Choroid plexus epithelial cell (primary cell): Measurements from ENCODE around the gene BPIFB4.

ENCODE experiments used
- DNase-seq: peaks from one replicate; pipeline ENCODE4 v3.0.0-alpha.2; 2010; ENCODE audit warnings: low read depth
- H3K4me3 ChIP-seq: 2 replicates; pipeline ENCODE4 v1.5.1; 2011; ENCODE audit warnings: low read depth, mild to moderate bottlenecking, control low read depth, low read length, moderate library complexity
- TF ChIP-seq, protein P1 (sequence below): conservative IDR thresholded peaks from 2 replicates; pipeline ENCODE4 v1.5.1; 2011; ENCODE audit warnings: low read depth, mild to moderate bottlenecking, control low read depth, inconsistent platforms, low read length, moderate library complexity

BPIFB4 gene

DNA sequence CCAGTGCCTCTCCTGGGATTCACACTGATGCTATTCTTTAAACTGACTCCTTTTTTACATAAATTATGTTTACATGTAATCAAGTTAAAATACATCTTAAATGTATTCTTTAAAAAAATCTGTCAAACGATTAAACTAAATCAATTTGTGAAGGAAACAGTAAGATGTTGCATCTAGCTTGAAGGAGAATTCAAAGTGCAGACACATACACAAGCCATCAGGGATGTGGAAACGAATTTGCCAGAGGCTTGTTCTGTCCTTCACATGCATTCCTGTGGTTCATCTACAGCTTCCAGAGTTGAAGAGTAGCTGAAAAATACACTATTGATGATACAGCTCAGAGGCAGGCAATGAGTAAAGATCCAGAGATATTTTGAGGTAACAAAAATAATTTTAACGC is 33.0 kb upstream of the BPIFB4 start:
- TF ChIP-seq, protein P1, sequence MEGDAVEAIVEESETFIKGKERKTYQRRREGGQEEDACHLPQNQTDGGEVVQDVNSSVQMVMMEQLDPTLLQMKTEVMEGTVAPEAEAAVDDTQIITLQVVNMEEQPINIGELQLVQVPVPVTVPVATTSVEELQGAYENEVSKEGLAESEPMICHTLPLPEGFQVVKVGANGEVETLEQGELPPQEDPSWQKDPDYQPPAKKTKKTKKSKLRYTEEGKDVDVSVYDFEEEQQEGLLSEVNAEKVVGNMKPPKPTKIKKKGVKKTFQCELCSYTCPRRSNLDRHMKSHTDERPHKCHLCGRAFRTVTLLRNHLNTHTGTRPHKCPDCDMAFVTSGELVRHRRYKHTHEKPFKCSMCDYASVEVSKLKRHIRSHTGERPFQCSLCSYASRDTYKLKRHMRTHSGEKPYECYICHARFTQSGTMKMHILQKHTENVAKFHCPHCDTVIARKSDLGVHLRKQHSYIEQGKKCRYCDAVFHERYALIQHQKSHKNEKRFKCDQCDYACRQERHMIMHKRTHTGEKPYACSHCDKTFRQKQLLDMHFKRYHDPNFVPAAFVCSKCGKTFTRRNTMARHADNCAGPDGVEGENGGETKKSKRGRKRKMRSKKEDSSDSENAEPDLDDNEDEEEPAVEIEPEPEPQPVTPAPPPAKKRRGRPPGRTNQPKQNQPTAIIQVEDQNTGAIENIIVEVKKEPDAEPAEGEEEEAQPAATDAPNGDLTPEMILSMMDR, result no peak
- DNase-seq, result peak; percentile 1
- no peak overlapping the region for H3K4me3 ChIP-seq

DNA sequence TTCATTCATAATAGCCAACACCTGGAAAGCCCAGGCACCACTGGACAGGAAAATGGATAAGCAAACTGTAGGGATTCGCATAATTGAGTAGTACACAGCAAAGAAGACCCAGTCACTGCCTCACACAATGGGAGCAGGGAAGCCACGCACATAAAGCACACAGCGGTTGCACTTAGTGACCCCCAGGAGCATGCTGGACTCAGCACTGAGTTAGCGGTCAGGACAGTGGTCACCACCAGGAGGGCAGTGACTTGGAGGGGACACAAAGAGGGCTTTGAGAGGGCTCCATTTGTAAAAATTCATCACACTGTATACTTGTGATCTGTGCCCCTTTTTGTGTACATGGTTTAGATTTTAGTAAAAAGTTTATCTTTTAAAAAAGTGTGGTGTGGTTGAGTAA is 28.1 kb upstream of the BPIFB4 start:
- no peak for DNase-seq
- TF ChIP-seq, protein P1, result no peak
- H3K4me3 ChIP-seq, result no peak overlapping the region

DNA sequence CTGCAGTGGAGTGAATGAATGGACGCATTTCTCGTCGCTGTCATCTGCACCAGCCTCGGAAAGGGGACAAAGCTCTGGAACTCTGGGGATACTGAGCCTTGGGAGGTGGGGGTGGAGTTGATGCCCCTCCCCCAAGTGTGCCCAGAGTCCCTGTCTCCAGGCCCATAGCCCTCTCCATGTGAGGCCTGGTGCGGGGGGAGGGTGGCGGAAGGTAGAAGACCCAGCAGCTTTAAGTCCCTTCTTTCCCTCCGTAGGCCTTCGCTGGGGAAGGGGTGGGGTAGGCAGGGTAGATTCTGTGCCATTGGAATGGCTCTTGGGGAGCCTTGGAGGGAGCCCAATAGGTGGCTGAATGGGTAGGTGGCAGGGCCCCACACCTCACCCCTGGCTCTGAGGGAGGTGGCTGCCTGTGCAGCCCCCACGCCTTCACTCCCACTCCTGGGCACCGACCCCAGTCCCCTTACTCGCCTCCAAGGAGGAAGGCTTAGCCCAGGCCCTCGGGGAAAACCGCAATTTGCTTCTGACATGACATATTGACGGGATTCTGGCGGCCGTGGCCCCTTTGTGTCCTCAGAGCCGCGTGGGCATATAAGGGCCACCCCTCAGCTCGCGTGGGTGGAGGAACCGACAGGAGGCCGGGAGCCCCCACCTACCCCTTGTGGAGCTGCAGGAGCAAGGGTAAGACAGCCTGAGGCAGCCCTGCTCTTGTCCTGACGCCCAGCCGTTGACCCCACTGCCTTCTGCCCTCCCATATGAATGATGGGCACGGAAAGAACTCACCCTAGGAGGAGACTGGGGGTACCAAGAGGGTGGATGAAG is 25.9 kb upstream of the BPIFB4 start, which contains the start of gene BPIFB3:
Gene BPIFB3, plus strand, starts transcription at position 613 of the 816 bp plus-strand sequence. CDS start 1,533 bp downstream, outside the sequence.
- TF ChIP-seq, protein P1, result no peak
- no peak for DNase-seq
- no peak within 1 kb of the TSS for H3K4me3 ChIP-seq

DNA sequence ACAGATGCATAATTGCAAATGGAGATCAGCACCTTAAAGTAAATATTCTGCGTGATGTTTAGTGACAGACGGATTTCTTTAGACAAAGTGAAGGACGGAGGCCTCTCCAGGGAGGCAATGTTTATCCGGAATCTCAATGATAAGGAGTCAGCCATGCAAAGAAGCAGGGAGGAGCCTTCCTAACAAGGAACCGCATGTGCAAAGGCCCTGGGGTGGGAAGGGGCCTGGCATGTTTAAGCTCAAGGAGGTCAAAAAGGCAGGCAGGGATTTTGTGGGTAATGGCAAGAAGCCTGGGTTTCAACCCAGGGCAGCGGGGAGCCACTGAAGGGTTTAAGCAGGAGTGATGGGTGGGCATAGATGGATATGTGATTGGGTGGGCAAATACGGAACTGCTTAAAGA is 25.1 kb upstream of the BPIFB4 start:
- DNase-seq, result no peak
- H3K4me3 ChIP-seq, result no peak overlapping the region

DNA sequence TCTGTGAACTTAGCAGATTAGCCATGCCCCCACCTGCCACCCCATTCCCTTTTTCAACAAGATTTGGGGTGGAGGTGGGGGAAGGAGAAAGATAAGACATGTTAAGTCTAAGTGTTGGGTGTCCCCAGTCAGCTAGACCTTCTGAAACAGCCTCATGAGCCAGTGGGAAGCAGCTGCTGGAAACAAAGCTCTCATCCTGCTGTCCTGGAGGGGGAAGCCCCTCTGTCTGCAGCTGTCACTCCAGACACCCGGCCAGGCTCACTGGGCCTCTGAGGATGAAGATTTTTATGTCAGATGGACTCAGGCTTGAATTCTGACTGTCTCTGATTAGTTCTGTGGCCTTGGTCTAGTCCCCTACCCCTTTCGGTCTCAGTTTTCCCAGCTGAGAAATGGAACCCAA is 24.7 kb upstream of the BPIFB4 start:
- no peak overlapping the region for H3K4me3 ChIP-seq
- no peak for DNase-seq
- TF ChIP-seq, protein P1, result no peak

More for the DNA sequence above, 25.1 kb upstream of the BPIFB4 start:
- TF ChIP-seq, protein P1, result no peak

DNA sequence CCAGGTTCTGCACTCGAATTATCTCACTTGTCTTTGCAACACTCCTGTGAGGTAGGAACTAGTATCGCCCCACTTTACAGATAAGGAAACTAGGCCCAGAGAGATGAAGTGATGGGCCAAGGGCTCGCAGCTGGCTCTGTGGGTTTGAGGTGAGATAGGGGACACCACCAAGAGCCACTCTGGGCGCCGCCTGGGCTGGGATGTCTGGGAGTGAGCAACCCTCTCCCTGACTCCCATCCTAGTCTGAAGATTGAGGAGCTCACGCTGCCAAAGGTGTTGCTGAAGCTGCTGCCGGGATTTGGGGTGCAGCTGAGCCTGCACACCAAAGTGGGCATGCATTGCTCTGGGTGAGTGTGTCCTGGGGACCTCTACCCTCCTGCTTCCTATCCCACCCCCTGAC is 20.3 kb upstream of the BPIFB4 start:
- no peak overlapping the region for H3K4me3 ChIP-seq
- DNase-seq, result no peak
- TF ChIP-seq, protein P1, result no peak
